Nephron (organoid): ENCODE data around the gene IL18.
"Not testable (repeated sequence)": the region's sequence is repeated elsewhere in the genome, so short reads cannot be mapped to it uniquely, and the experiment has no call there.

ENCODE experiments used
- H3K27ac Mint-ChIP-seq, 3 experiments: 2 replicates each; pipeline ENCODE4 v1.8.0; 2020; ENCODE audit warnings: mixed read lengths in 3 of 3, mild to moderate bottlenecking in 2 of 3, moderate library complexity in 1 of 3
- H3K27me3 Mint-ChIP-seq: 2 replicates; pipeline ENCODE4 v1.8.0; 2021; ENCODE audit warnings: low read depth, mild to moderate bottlenecking, moderate library complexity, mixed read lengths
- H3K36me3 Mint-ChIP-seq: 2 replicates; pipeline ENCODE4 v1.8.0; 2020; ENCODE audit warnings: low read depth, mixed read lengths
- H3K4me1 Mint-ChIP-seq: 2 replicates; pipeline ENCODE4 v1.8.0; 2020; ENCODE audit warnings: mixed read lengths
- H3K4me3 Mint-ChIP-seq, 3 experiments: 2 replicates each; pipeline ENCODE4 v1.8.0; 2020; ENCODE audit warnings: mild to moderate bottlenecking in 3 of 3, mixed read lengths in 3 of 3, moderate library complexity in 2 of 3
- H3K9me3 Mint-ChIP-seq: 2 replicates; pipeline ENCODE4 v1.8.0; 2020; ENCODE audit warnings: mixed read lengths
- TF ChIP-seq, protein P1 (sequence below), 3 experiments: fragments of 200-600 bp; sonication (generic); IDR thresholded peaks; one replicate each; pipeline ENCODE4 v1.5.0; 2021; ENCODE audit warnings: antibody characterized with exemption in 3 of 3; ENCODE audit not compliant: unreplicated experiment in 3 of 3

Gene IL18

DNA sequence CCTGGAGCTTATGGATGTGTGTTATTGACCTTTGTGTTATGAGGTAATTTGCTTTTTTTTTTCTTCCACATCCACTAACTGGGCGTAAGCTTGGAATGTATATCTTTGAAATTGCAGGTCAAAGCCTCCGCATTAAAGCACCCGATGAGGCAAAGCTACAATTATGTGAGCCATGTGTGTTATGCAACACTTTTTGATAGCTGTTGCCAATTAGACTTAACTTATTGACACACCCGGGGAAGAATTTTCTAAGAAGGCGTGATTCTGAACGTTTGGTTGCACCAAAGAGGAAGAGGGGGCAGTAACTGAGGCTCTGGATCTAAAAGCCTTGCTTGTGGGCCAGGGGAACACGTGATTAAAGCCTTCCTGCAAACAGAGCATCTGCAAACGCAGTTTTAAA lies 2.7 kb upstream of the IL18 start:
- H3K4me1 Mint-ChIP-seq: no peaks in the 10 kb centered on the region
- TF ChIP-seq, protein P1, sequence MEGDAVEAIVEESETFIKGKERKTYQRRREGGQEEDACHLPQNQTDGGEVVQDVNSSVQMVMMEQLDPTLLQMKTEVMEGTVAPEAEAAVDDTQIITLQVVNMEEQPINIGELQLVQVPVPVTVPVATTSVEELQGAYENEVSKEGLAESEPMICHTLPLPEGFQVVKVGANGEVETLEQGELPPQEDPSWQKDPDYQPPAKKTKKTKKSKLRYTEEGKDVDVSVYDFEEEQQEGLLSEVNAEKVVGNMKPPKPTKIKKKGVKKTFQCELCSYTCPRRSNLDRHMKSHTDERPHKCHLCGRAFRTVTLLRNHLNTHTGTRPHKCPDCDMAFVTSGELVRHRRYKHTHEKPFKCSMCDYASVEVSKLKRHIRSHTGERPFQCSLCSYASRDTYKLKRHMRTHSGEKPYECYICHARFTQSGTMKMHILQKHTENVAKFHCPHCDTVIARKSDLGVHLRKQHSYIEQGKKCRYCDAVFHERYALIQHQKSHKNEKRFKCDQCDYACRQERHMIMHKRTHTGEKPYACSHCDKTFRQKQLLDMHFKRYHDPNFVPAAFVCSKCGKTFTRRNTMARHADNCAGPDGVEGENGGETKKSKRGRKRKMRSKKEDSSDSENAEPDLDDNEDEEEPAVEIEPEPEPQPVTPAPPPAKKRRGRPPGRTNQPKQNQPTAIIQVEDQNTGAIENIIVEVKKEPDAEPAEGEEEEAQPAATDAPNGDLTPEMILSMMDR (IDR thresholded peaks at IDR 0.05; ENCODE audit: unreplicated experiment in 3 of 3): no peak
- H3K4me3 Mint-ChIP-seq: no peak overlapping the region
- H3K36me3 Mint-ChIP-seq: no peaks in the 10 kb centered on the region
- peaks cover 6% of the 10 kb centered on the region for H3K27me3 Mint-ChIP-seq
- H3K27ac Mint-ChIP-seq: no peak overlapping the region
- no peaks in the 10 kb centered on the region for H3K9me3 Mint-ChIP-seq

DNA sequence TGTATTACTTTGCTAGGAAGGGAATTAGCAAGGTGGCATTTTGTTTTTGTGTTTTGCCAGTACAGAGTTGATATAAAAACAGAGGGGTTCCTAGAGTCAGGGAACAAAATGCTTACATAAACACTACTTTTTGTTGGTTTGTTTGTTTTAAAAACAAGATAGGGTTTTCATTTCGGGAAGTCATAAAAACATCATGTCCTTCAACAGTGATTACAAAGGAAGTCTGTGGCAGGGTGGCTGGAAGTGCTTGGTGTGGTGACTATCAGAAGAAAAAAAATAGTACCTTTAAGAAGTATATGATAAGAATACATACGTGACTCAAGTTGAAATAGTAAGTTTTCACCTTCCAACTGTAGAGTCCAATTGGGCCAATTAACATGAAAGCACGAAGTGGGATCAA lies 1.2 kb upstream of the IL18 start:
- Mint-ChIP-seq H3K36me3 (no peaks in the 10 kb centered on the region), H3K4me1 (no peaks in the 10 kb centered on the region), H3K4me3 (no peak overlapping the region), H3K27me3 (peaks cover 6% of the 10 kb centered on the region), H3K27ac (no peak overlapping the region), H3K9me3 (no peaks in the 10 kb centered on the region)
- TF ChIP-seq, protein P1 (IDR thresholded peaks at IDR 0.05; ENCODE audit: unreplicated experiment in 3 of 3): no peak

DNA sequence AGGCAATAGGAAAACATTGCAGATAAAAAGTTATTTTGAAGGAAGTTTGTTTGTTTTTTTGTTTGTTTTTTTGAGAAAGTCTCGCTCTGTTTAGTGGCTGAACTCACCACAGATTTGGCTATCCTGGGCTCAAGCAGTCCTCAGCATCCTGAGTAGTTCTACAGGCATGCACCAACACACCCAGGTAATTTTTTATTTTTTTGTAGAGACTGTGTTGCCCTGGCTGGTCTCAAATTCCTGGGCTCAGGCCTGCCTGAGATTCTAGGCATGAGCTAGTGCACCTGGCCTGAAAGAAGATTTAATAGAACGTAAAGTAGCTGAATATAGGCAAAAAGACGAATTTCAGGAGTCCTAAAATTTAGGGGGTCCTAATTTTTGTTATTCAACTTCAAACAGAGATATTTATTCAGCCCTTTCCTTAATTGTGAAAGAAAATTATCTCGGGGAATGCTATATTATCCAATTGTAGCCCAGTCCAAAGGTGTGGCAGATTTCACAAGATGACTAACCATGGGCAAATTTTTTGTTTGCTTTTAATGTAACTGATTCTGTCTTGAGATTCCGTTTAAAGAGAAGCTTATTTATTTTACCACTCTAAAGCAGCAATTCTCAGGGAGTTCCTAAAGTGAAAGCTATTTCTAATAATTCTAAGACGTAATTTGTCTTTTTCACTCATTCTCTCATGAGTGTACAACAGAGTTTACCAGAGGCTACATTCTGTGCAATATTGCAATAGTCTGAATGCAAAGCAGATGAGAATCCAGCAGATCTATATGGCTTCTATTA lies 940 bp downstream of the IL18 start:
- H3K4me1 Mint-ChIP-seq: no peaks in the 10 kb centered on the region
- peaks cover 6% of the 10 kb centered on the region for H3K27me3 Mint-ChIP-seq
- no peak overlapping the region for H3K4me3 Mint-ChIP-seq
- TF ChIP-seq, protein P1 (IDR thresholded peaks at IDR 0.05; ENCODE audit: unreplicated experiment in 3 of 3): no peak
- no peaks in the 10 kb centered on the region for H3K9me3 Mint-ChIP-seq
- no peak overlapping the region for H3K27ac Mint-ChIP-seq
- H3K36me3 Mint-ChIP-seq: no peaks in the 10 kb centered on the region

DNA sequence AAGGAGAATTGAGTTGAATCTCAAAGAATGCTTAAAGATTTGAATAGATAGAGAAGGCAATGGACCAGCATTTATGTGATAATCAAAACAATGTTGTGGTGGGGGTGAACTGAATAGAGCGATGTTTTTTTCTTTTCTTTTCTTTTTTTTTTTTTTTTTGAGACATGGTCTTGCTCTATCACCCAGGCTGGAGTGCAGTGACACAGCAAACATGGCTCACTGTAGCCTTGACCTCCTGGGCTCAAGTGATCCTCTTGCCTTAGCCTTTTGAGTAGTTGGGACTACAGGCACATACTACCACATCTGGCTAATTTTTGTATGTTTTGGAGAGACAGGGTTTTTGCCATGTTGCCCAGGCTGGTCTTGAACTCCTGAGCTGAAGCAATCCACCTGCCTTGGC lies 1.7 kb downstream of the IL18 start:
- not testable (repeated sequence) for H3K27ac Mint-ChIP-seq, H3K4me1 Mint-ChIP-seq, H3K36me3 Mint-ChIP-seq, H3K27me3 Mint-ChIP-seq, H3K9me3 Mint-ChIP-seq, H3K4me3 Mint-ChIP-seq

DNA sequence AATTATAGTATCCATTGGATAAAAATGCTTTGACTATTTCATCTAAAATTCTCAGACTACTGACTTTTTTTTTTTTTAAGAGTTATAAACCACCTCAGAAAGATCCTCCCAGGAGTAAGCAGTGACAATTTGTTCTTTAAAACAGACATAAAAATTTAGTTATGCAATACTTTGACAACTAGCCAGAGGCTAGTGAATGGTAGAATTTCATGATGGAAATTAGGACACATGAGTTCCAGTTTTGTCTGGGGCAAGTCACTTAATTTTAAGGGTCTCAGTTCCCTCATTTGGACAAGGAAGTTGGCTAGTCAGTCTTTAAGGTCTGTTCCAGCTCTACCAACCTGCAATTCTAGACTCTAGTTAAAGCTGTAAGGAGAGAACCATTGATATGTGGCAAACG lies 2.9 kb downstream of the IL18 start:
- H3K4me3 Mint-ChIP-seq: no peak overlapping the region
- TF ChIP-seq, protein P1 (IDR thresholded peaks at IDR 0.05; ENCODE audit: unreplicated experiment in 3 of 3): no peak
- no peaks in the 10 kb centered on the region for H3K4me1 Mint-ChIP-seq
- no peak overlapping the region for H3K27ac Mint-ChIP-seq
- no peaks in the 10 kb centered on the region for H3K36me3 Mint-ChIP-seq
- no peaks in the 10 kb centered on the region for H3K9me3 Mint-ChIP-seq
- H3K27me3 Mint-ChIP-seq: peaks cover 6% of the 10 kb centered on the region

DNA sequence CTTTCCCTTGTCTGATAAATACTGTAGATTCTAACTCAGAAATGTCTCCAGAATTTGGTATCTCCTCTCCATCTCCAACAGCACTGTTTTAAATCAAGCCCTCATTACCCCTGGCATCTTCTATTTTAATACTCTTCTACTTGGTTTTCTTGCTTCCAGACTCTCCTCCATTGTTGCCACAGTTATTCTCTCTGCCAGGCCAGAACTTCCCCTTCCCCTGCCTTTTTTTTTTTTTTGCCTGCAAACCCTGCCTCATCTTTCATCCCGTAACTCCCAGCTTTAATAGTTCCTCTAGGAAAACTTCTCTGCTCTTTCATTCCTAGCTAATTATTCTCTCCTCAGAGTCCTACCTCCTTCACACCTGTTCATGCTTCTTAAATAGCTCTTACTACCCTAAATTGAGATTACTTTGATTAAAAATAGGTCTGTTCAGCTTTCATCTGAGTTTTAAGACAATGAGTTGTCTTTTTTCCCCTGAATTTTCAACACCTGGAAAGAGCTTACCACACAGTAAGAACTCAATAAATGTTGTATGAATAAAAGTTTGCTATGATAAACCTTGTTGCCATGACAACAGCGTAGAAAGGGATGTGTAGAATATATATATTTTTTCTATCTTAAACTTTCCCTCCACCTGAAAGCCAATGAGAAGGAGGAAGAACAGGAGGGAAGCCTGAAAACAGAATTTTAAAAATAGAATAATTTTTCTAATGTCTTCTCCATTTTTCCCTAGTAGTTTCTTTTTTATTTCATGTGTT lies 3.6 kb downstream of the IL18 start:
- Mint-ChIP-seq H3K36me3 (no peaks in the 10 kb centered on the region), H3K27me3 (peaks cover 6% of the 10 kb centered on the region), H3K4me3 (no peak overlapping the region), H3K9me3 (no peaks in the 10 kb centered on the region), H3K4me1 (no peaks in the 10 kb centered on the region), H3K27ac (no peak overlapping the region)
- TF ChIP-seq, protein P1 (IDR thresholded peaks at IDR 0.05; ENCODE audit: unreplicated experiment in 3 of 3): no peak
